Caco-2 (cell line): ENCODE results near the gene AEN. TPM values are rescaled to one million over a fixed set of nuclear protein-coding genes. Genes with fewer than 3 reads are reported as not detected.

Source experiments
- BruUV-seq: library from RNA; stranded (reverse); fragments of 400-500 nt; replicated peaks from 2 replicates; lab custom pipeline; 2021; lab: Mats Ljungman, UMichigan
- CTCF ChIA-PET: fragments of 300-600 bp; sonication (Branson Sonifier 250); formaldehyde crosslinking; loops from one replicate; lab custom pipeline; 2022; ENCODE audit warnings: antibody characterized with exemption; lab: Charles Lee
- POLR2A ChIA-PET: fragments of 300-600 bp; sonication (Branson Sonifier 250); formaldehyde crosslinking; loops from one replicate; lab custom pipeline; 2022; ENCODE audit warnings: antibody characterized with exemption; lab: Charles Lee
- DNase-seq, 2 experiments: peaks; one replicate each; pipeline versions ENCODE4 v3.0.0 to v3.0.0-alpha.2; 2020 to 2022
- H3K27me3 ChIP-seq: replicated peaks from 2 replicates; pipeline ENCODE4 v1.6.0; 2011; ENCODE audit warnings: low read length; ENCODE audit not compliant: control insufficient read depth, insufficient read depth
- H3K36me3 ChIP-seq: 2 replicates; pipeline ENCODE4 v1.5.1; 2011; ENCODE audit warnings: low read length; ENCODE audit not compliant: control insufficient read depth, insufficient read depth
- H3K4me1 ChIP-seq: fragments of 250-450 bp; sonication (Bioruptor Pico); 2 replicates; pipeline ENCODE4 v1.5.1; 2020; ENCODE audit warnings: mild to moderate bottlenecking
- H3K4me3 ChIP-seq: 2 replicates; pipeline ENCODE4 v1.5.1; 2011; ENCODE audit warnings: low read depth, mild to moderate bottlenecking, control low read depth, low read length
- H3K9me3 ChIP-seq: fragments of 250-450 bp; sonication (Bioruptor Pico); 2 replicates; pipeline ENCODE4 v1.5.1; 2020; ENCODE audit warnings: mild to moderate bottlenecking, moderate library complexity
- H3K27ac Mint-ChIP-seq: one replicate; pipeline ENCODE4 v1.8.0; 2022; ENCODE audit warnings: mixed read lengths; ENCODE audit not compliant: unreplicated experiment
- H3K27me3 Mint-ChIP-seq: one replicate; pipeline ENCODE4 v1.8.0; 2022; ENCODE audit warnings: mixed read lengths; ENCODE audit not compliant: insufficient read depth, unreplicated experiment
- H3K36me3 Mint-ChIP-seq: one replicate; pipeline ENCODE4 v1.8.0; 2022; ENCODE audit warnings: mild to moderate bottlenecking, mixed read lengths; ENCODE audit not compliant: insufficient read depth, unreplicated experiment
- H3K4me1 Mint-ChIP-seq: one replicate; pipeline ENCODE4 v1.8.0; 2022; ENCODE audit warnings: low read depth, mixed read lengths; ENCODE audit not compliant: unreplicated experiment
- H3K4me3 Mint-ChIP-seq: one replicate; pipeline ENCODE4 v1.8.0; 2022; ENCODE audit warnings: mild to moderate bottlenecking, moderate library complexity, mixed read lengths; ENCODE audit not compliant: unreplicated experiment
- H3K9me3 Mint-ChIP-seq: one replicate; pipeline ENCODE4 v1.8.0; 2022; ENCODE audit warnings: mixed read lengths; ENCODE audit not compliant: unreplicated experiment
- CTCF ChIP-seq, 2 experiments: fragments of 200-600 bp in 1 of 2; IDR thresholded peaks; 1 replicate in 1 of 2; 2 replicates in 1 of 2; pipeline versions ENCODE4 v1.5.1 to v1.8.0; 2011 to 2022; ENCODE audit warnings: antibody characterized with exemption in 1 of 2, control low read depth in 1 of 2, inconsistent platforms in 1 of 2, low read depth in 1 of 2, low read length in 1 of 2, mild to moderate bottlenecking in 1 of 2, moderate library complexity in 1 of 2; ENCODE audit not compliant: insufficient read depth in 1 of 2, severe bottlenecking in 1 of 2, unreplicated experiment in 1 of 2
- intact Hi-C: fragments of 100-400 bp; cut with micrococcal nuclease; formaldehyde crosslinking; loops from one replicate; pipeline ENCODE4 v1.10.0; 2022; ENCODE audit not compliant: unreplicated experiment
- total RNA-seq: library from RNA; stranded (reverse); gene quantifications from 2 replicates; pipeline ENCODE4 v1.2.3, GENCODE V29; 2022

The AEN gene
- total RNA-seq, 1 experiment from 2014 or later, result 33.2 TPM

- Mint-ChIP-seq H3K36me3 (peaks cover 6% of the 10 kb centered on the region), H3K4me1 (no peaks in the 10 kb centered on the region), H3K27ac (no peak overlapping the region), H3K4me3 (no peak overlapping the region), H3K27me3 (peaks cover 4% of the 10 kb centered on the region), H3K9me3 (no peaks in the 10 kb centered on the region)
- ChIA-PET POLR2A (no interaction called here), CTCF (interaction anchor here (1.2 to 1.7 kb wide), 2 partner anchors 17 to 32 kb away, joined by 3 to 4 read pairs; partner anchors contain the start of gene ISG20)
- Histone ChIP-seq H3K4me1 (no peaks in the 10 kb centered on the region), H3K27me3 (no peaks in the 10 kb centered on the region), H3K4me3 (no peak overlapping the region), H3K36me3 (no peaks in the 10 kb centered on the region), H3K9me3 (no peaks in the 10 kb centered on the region)
- no TSS peak for BruUV-seq
- intact Hi-C loops, result loop anchor here (1.0 to 10.0 kb wide), 4 partner anchors 32 to 361 kb away; no protein-coding TSS in a partner anchor
- DNase-seq, result no peak
- no peak for TF ChIP-seq CTCF (IDR thresholded peaks at IDR 0.05; ENCODE audit: insufficient read depth in 1 of 2, low read depth in 1 of 2, low read length in 1 of 2, severe bottlenecking in 1 of 2, unreplicated experiment in 1 of 2)
Measured at GRCh38 chr15:88655800-88656488, 34.8 kb downstream of the AEN start.

GRCh38 chr15:88656760-88657221 is 35.7 kb downstream of the AEN start:
- no peak overlapping the region for H3K4me3 ChIP-seq
- Mint-ChIP-seq H3K4me1 (no peaks in the 10 kb centered on the region), H3K27ac (no peak overlapping the region), H3K27me3 (peaks cover 7% of the 10 kb centered on the region), H3K9me3 (no peaks in the 10 kb centered on the region), H3K36me3 (peaks cover 6% of the 10 kb centered on the region), H3K4me3 (no peak overlapping the region)
- H3K4me1 ChIP-seq, result no peaks in the 10 kb centered on the region
- no peak for DNase-seq
- BruUV-seq, result no TSS peak
- no peaks in the 10 kb centered on the region for H3K36me3 ChIP-seq
- no peak for TF ChIP-seq CTCF (IDR thresholded peaks at IDR 0.05; ENCODE audit: insufficient read depth in 1 of 2, low read depth in 1 of 2, low read length in 1 of 2, severe bottlenecking in 1 of 2, unreplicated experiment in 1 of 2)
- intact Hi-C loops, result loop anchor here (1.0 to 10.0 kb wide), 6 partner anchors 45 to 361 kb away; no protein-coding TSS in a partner anchor
- H3K27me3 ChIP-seq, result no peaks in the 10 kb centered on the region
- H3K9me3 ChIP-seq, result no peaks in the 10 kb centered on the region
- POLR2A ChIA-PET, result no interaction called here
- CTCF ChIA-PET, result interaction anchor here (0.7 to 1.5 kb wide), 3 partner anchors 27 to 178 kb away, joined by 4 to 9 read pairs (median 4); no protein-coding TSS in a partner anchor

GRCh38 chr15:88657326-88658069 is 36.4 kb downstream of the AEN start:
- H3K9me3 Mint-ChIP-seq, result no peaks in the 10 kb centered on the region
- Histone ChIP-seq H3K4me3 (no peak overlapping the region), H3K27me3 (no peaks in the 10 kb centered on the region), H3K36me3 (no peaks in the 10 kb centered on the region), H3K9me3 (no peaks in the 10 kb centered on the region), H3K4me1 (no peaks in the 10 kb centered on the region)
- H3K36me3 Mint-ChIP-seq, result peaks cover 6% of the 10 kb centered on the region
- intact Hi-C loops, result loop anchor here (1.0 to 10.0 kb wide), 6 partner anchors 44 to 360 kb away; no protein-coding TSS in a partner anchor
- peak in 1 of 2 experiments; percentile 63 for DNase-seq
- H3K4me1 Mint-ChIP-seq, result no peaks in the 10 kb centered on the region
- POLR2A ChIA-PET, result no interaction called here
- no TSS peak for BruUV-seq
- H3K4me3 Mint-ChIP-seq, result no peak overlapping the region
- CTCF ChIA-PET, result interaction anchor here (0.7 to 1.7 kb wide), 5 partner anchors 10 to 177 kb away, joined by 4 to 9 read pairs (median 4); partner anchors contain the start of gene ISG20
- TF ChIP-seq CTCF (IDR thresholded peaks at IDR 0.05; ENCODE audit: insufficient read depth in 1 of 2, low read depth in 1 of 2, low read length in 1 of 2, severe bottlenecking in 1 of 2, unreplicated experiment in 1 of 2), result peak; percentile 81 to 84
- peaks cover 7% of the 10 kb centered on the region for H3K27me3 Mint-ChIP-seq
- no peak overlapping the region for H3K27ac Mint-ChIP-seq
